Endothelial cell of umbilical vein (primary cell): ENCODE data around the gene CFAP70. TPM values are rescaled to one million over a fixed set of nuclear protein-coding genes. Genes with fewer than 3 reads are reported as not detected.

Experiments
- BruUV-seq: library from RNA; stranded (reverse); fragments of 400-500 nt; replicated peaks from 2 replicates; lab custom pipeline; 2021; lab: Mats Ljungman, UMichigan
- CTCF ChIA-PET: fragments of 300-600, 350-600 bp; sonication (Branson Sonifier 250); formaldehyde crosslinking; loops from one replicate; lab custom pipeline; 2021; ENCODE audit warnings: antibody characterized with exemption, inconsistent platforms; lab: Charles Lee
- POLR2A ChIA-PET: fragments of 300-600, 350-600 bp; sonication (Branson Sonifier 250); formaldehyde crosslinking; loops from one replicate; lab custom pipeline; 2021; ENCODE audit warnings: antibody characterized with exemption, inconsistent platforms; lab: Charles Lee
- DNase-seq: peaks from one replicate; pipeline ENCODE4 v3.0.0-alpha.2; 2011; ENCODE audit warnings: low read depth, low spot score
- FAIRE-seq: peaks from 2 replicates; lab custom pipeline; 2011; peaks lifted over from hg19 to GRCh38; lab: Jason Lieb, UNC
- H2AFZ ChIP-seq: 2 replicates; pipeline ENCODE4 v1.6.0; 2012; ENCODE audit warnings: low read depth, low read length, control low read depth, inconsistent platforms
- H3K27ac ChIP-seq: 2 replicates; pipeline ENCODE4 v1.5.1; 2011; ENCODE audit warnings: low read depth, mild to moderate bottlenecking, control low read depth, low read length, moderate library complexity; ENCODE audit not compliant: insufficient read depth
- H3K27me3 ChIP-seq, 2 experiments: 2 replicates each; pipeline versions ENCODE4 v1.6.0 to v1.6.1; 2011; ENCODE audit warnings: low read length in 2 of 2, mixed read lengths in 1 of 2; ENCODE audit not compliant: control insufficient read depth in 2 of 2, insufficient read depth in 2 of 2
- H3K36me3 ChIP-seq, 2 experiments: 2 replicates in 1 of 2; 3 replicates in 1 of 2; pipeline ENCODE4 v1.5.1; 2011; ENCODE audit warnings: low read length in 2 of 2, mild to moderate bottlenecking in 1 of 2, moderate library complexity in 1 of 2; ENCODE audit not compliant: control insufficient read depth in 2 of 2, insufficient read depth in 2 of 2; ENCODE audit errors: extremely low read depth in 1 of 2
- H3K4me1 ChIP-seq: 3 replicates; pipeline ENCODE4 v1.5.1; 2011; ENCODE audit warnings: mild to moderate bottlenecking, low read length; ENCODE audit not compliant: control insufficient read depth, insufficient read depth; ENCODE audit errors: extremely low read depth
- H3K4me2 ChIP-seq: 2 replicates; pipeline ENCODE4 v1.6.1; 2011; ENCODE audit warnings: low read length, control low read depth, mixed read lengths; ENCODE audit not compliant: insufficient read depth
- H3K4me3 ChIP-seq, 3 experiments: fragments of 200-600 bp in 1 of 3; sonication (generic), shearing (Covaris generic) in 1 of 3; replicated peaks in 1 of 3; 2 replicates each; pipeline ENCODE4 v1.5.1; 2011 to 2016; ENCODE audit warnings: control low read depth in 3 of 3, low read length in 3 of 3, mild to moderate bottlenecking in 2 of 3, inconsistent platforms in 1 of 3, low read depth in 1 of 3, moderate library complexity in 1 of 3; ENCODE audit not compliant: insufficient read depth in 1 of 3
- H3K79me2 ChIP-seq: 2 replicates; pipeline ENCODE4 v1.6.0; 2012; ENCODE audit warnings: low read length, inconsistent platforms; ENCODE audit not compliant: control insufficient read depth, insufficient read depth
- H3K9ac ChIP-seq: replicated peaks from 2 replicates; pipeline ENCODE3; 2011; ENCODE audit warnings: low read length, control low read depth; ENCODE audit not compliant: insufficient read depth; ENCODE audit errors: extremely low read depth
- H3K9me1 ChIP-seq: replicated peaks from 3 replicates; pipeline ENCODE4 v1.6.0; 2011; ENCODE audit warnings: mild to moderate bottlenecking, low read length; ENCODE audit not compliant: control insufficient read depth, insufficient read depth; ENCODE audit errors: extremely low read depth
- H3K9me3 ChIP-seq: replicated peaks from 2 replicates; pipeline ENCODE4 v1.5.1; 2012; ENCODE audit warnings: low read length, inconsistent platforms; ENCODE audit not compliant: control insufficient read depth, insufficient read depth
- H4K20me1 ChIP-seq: replicated peaks from 2 replicates; pipeline ENCODE3; 2011; ENCODE audit warnings: mild to moderate bottlenecking, low read length; ENCODE audit not compliant: control insufficient read depth, insufficient read depth; ENCODE audit errors: extremely low read depth
- EZH2 ChIP-seq: IDR thresholded peaks from 2 replicates; pipeline ENCODE4 v1.6.1; 2012; ENCODE audit warnings: borderline replicate concordance, low read depth, mild to moderate bottlenecking, moderate library complexity, low read length, inconsistent platforms; ENCODE audit not compliant: severe bottlenecking
- FOS ChIP-seq: IDR thresholded peaks from 2 replicates; pipeline ENCODE4 v1.6.1; 2011; ENCODE audit warnings: mild to moderate bottlenecking, low read length, moderate library complexity, borderline replicate concordance; ENCODE audit not compliant: insufficient read depth
- GATA2 ChIP-seq: IDR thresholded peaks from 2 replicates; pipeline ENCODE4 v1.7.0; 2011; ENCODE audit warnings: low read depth, mild to moderate bottlenecking, moderate library complexity, mixed read lengths, low read length; ENCODE audit not compliant: insufficient read length, insufficient read depth
- JUN ChIP-seq: IDR thresholded peaks from 2 replicates; pipeline ENCODE4 v1.6.1; 2011; ENCODE audit warnings: borderline replicate concordance, low read depth; ENCODE audit not compliant: insufficient read length, insufficient read depth
- MAX ChIP-seq: IDR thresholded peaks from 2 replicates; pipeline ENCODE4 v1.6.1; 2011; ENCODE audit not compliant: insufficient read depth, insufficient read length
- MYC ChIP-seq: IDR thresholded peaks from one replicate; pipeline ENCODE4 v1.6.1; 2011; ENCODE audit warnings: mild to moderate bottlenecking, low read depth, low read length
- POLR2A ChIP-seq: IDR thresholded peaks from 2 replicates; pipeline ENCODE4 v1.6.1; 2012; ENCODE audit warnings: low read depth, mild to moderate bottlenecking, control low read depth, low read length
- POLR2AphosphoS5 ChIP-seq: IDR thresholded peaks from 2 replicates; pipeline ENCODE4 v1.6.1; 2012; ENCODE audit warnings: low read depth, mild to moderate bottlenecking, control low read depth, low read length, moderate library complexity; ENCODE audit not compliant: insufficient read depth
- dilution Hi-C: fragments of 300-500 bp; cut with MboI; formaldehyde crosslinking; loops from one replicate; pipeline ENCODE4 v1.15.0; 2019; ENCODE audit warnings: low sequenced_read_pairs; ENCODE audit not compliant: extremely low pct_ligation_motif_present
- intact Hi-C: fragments of 100-400 bp; cut with micrococcal nuclease; formaldehyde crosslinking; loops from one replicate; pipeline ENCODE4 v1.10.0; 2022
- polyA plus RNA-seq, 4 experiments: library from polyadenylated mRNA; depleted of rRNA in 3 of 4; stranded (reverse) in 3 of 4; unstranded in 1 of 4; fragments of >200 nt; gene quantifications; 2 replicates each; pipeline versions ENCODE4 v1.2.1 to v1.2.3, GENCODE V29; 2011 to 2012; ENCODE audit warnings: missing spikeins in 1 of 4
- total RNA-seq: library from RNA; stranded (reverse); gene quantifications from 2 replicates; pipeline ENCODE4 v1.2.3, GENCODE V29; 2021
- TF ChIP-seq, protein P1 (sequence below), 2 donors: IDR thresholded peaks; 1 replicate in 1 of 2; 2 replicates in 1 of 2; pipeline ENCODE4 v1.5.1; 2011; ENCODE audit warnings: low read length in 2 of 2, mild to moderate bottlenecking in 2 of 2, moderate library complexity in 2 of 2, control low read depth in 1 of 2, inconsistent platforms in 1 of 2, low read depth in 1 of 2; ENCODE audit not compliant: insufficient read depth in 1 of 2; ENCODE audit errors: extremely low read depth in 1 of 2

Gene CFAP70
- total and polyA plus RNA-seq, 2 donors (not counting 3 experiments of a cell fraction or from before 2014, with no cell fraction given), result 0.19 to 0.27 TPM

GRCh38 chr10:73339436-73339835, 19.2 kb downstream of the CFAP70 start:
- H3K36me3 ChIP-seq, result no peaks in the 10 kb centered on the region
- no peak overlapping the region for H2AFZ ChIP-seq
- H3K4me1 ChIP-seq, result no peaks in the 10 kb centered on the region
- no peak overlapping the region for H3K27ac ChIP-seq
- H3K9me3 ChIP-seq, result no peaks in the 10 kb centered on the region
- H4K20me1 ChIP-seq, result no peaks in the 10 kb centered on the region
- POLR2A ChIA-PET, result no interaction called here
- dilution Hi-C loops (no loop called here), intact Hi-C loops (no loop called here)
- no peak for TF ChIP-seq EZH2
- no peak for TF ChIP-seq MYC
- TF ChIP-seq FOS, result no peak
- TF ChIP-seq POLR2AphosphoS5, result no peak
- TF ChIP-seq MAX, result no peak
- TF ChIP-seq JUN, result no peak
- TF ChIP-seq GATA2, result no peak
- TF ChIP-seq, protein P1, sequence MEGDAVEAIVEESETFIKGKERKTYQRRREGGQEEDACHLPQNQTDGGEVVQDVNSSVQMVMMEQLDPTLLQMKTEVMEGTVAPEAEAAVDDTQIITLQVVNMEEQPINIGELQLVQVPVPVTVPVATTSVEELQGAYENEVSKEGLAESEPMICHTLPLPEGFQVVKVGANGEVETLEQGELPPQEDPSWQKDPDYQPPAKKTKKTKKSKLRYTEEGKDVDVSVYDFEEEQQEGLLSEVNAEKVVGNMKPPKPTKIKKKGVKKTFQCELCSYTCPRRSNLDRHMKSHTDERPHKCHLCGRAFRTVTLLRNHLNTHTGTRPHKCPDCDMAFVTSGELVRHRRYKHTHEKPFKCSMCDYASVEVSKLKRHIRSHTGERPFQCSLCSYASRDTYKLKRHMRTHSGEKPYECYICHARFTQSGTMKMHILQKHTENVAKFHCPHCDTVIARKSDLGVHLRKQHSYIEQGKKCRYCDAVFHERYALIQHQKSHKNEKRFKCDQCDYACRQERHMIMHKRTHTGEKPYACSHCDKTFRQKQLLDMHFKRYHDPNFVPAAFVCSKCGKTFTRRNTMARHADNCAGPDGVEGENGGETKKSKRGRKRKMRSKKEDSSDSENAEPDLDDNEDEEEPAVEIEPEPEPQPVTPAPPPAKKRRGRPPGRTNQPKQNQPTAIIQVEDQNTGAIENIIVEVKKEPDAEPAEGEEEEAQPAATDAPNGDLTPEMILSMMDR (IDR thresholded peaks at IDR 0.05; ENCODE audit: extremely low read depth in 1 of 2, insufficient read depth in 1 of 2, low read depth in 1 of 2, low read length in 2 of 2), result no peak
- no peak for TF ChIP-seq POLR2A
- no peaks in the 10 kb centered on the region for H3K9me1 ChIP-seq
- H3K4me3 ChIP-seq, result no peak overlapping the region
- no peak for DNase-seq
- FAIRE-seq, result no peak
- no peak overlapping the region for H3K9ac ChIP-seq
- BruUV-seq, result no TSS peak
- CTCF ChIA-PET, result interaction anchor here (0.8 to 1.2 kb wide), 3 partner anchors 9 to 75 kb away, joined by 3 to 4 read pairs (median 3); no protein-coding TSS in a partner anchor
- no peak overlapping the region for H3K4me2 ChIP-seq
- H3K27me3 ChIP-seq, result no peaks in the 10 kb centered on the region
- no peaks in the 10 kb centered on the region for H3K79me2 ChIP-seq
